Measurements from ENCODE around the gene SLC25A12. TPM values are rescaled to one million over a fixed set of nuclear protein-coding genes. Genes with fewer than 3 reads are reported as not detected.

Gene SLC25A12
- total and polyA plus RNA-seq, 9 of the 15 experiments (the other 6 are each of a cell fraction or from before 2014, with no cell fraction given), result 13.5 to 36.5 (median 21.7) TPM

- TF ChIP-seq PCBP1 (IDR thresholded peaks at IDR 0.05; ENCODE audit: low read depth, low read length, poor library complexity, severe bottlenecking) (peak; percentile 61), ZNF24 (IDR thresholded peaks at IDR 0.05) (no peak; the same call in 1 of the 2 replicates), SMC3 (conservative IDR thresholded peaks at IDR 0.05; ENCODE audit: insufficient read depth, low read depth, low read length) (no peak), MTA3 (IDR thresholded peaks at IDR 0.05; ENCODE audit: borderline replicate concordance) (peak; percentile 94), SNAPC5 (CRISPR knock-in tag; IDR thresholded peaks at IDR 0.05) (no peak), C11orf30 (IDR thresholded peaks at IDR 0.05; ENCODE audit: low read depth) (peak; percentile 90), CSDE1 (IDR thresholded peaks at IDR 0.05) (peak in 1 of 2 experiments; percentile 58; a peak in 2 of 4 replicates), OTX1 (CRISPR knock-in tag; IDR thresholded peaks at IDR 0.05) (no peak), BCLAF1 (IDR thresholded peaks at IDR 0.05; ENCODE audit: borderline replicate concordance in 1 of 2, control insufficient read depth in 1 of 2, low read depth in 2 of 2, low read length in 1 of 2) (peak in 1 of 2 experiments; percentile 60; a peak in 1 of 4 replicates), NFIC (IDR thresholded peaks at IDR 0.05) (peak; percentile 57), DPF2 (IDR thresholded peaks at IDR 0.05) (0 out of 2 replicates have a peak, but pooled peaks have one; percentile 21), CREB1 (IDR thresholded peaks at IDR 0.05) (peak; percentile 98), CREB1 (CRISPR knock-in tag; IDR thresholded peaks at IDR 0.05) (peak; percentile 97), ZNF232 (CRISPR knock-in tag; IDR thresholded peaks at IDR 0.05) (peak; percentile 70; the same call in 1 of the 2 replicates), SIN3A (IDR thresholded peaks at IDR 0.05; ENCODE audit: borderline replicate concordance in 2 of 2, control insufficient read depth in 1 of 2, low read depth in 2 of 2, low read length in 2 of 2) (peak; percentile 78 to 91; a peak in 3 of 4 replicates), ILK (tag; IDR thresholded peaks at IDR 0.05; ENCODE audit: borderline replicate concordance, low read depth) (no peak), ETV1 (tag; conservative IDR thresholded peaks at IDR 0.05; ENCODE audit: low read depth) (peak; percentile 89), NR3C1 (CRISPR knock-in tag; IDR thresholded peaks at IDR 0.05) (no peak), SMAD2 (IDR thresholded peaks at IDR 0.05; ENCODE audit: low read depth, low read length) (no peak), MXD1 (CRISPR knock-in tag; IDR thresholded peaks at IDR 0.05; ENCODE audit: borderline replicate concordance, poor library complexity, severe bottlenecking) (no peak), SPI1 (IDR thresholded peaks at IDR 0.05; ENCODE audit: borderline replicate concordance, low read depth, low read length) (peak; percentile 37; the same call in 1 of the 2 replicates)
- TF ChIP-seq, protein P1, sequence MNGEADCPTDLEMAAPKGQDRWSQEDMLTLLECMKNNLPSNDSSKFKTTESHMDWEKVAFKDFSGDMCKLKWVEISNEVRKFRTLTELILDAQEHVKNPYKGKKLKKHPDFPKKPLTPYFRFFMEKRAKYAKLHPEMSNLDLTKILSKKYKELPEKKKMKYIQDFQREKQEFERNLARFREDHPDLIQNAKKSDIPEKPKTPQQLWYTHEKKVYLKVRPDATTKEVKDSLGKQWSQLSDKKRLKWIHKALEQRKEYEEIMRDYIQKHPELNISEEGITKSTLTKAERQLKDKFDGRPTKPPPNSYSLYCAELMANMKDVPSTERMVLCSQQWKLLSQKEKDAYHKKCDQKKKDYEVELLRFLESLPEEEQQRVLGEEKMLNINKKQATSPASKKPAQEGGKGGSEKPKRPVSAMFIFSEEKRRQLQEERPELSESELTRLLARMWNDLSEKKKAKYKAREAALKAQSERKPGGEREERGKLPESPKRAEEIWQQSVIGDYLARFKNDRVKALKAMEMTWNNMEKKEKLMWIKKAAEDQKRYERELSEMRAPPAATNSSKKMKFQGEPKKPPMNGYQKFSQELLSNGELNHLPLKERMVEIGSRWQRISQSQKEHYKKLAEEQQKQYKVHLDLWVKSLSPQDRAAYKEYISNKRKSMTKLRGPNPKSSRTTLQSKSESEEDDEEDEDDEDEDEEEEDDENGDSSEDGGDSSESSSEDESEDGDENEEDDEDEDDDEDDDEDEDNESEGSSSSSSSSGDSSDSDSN (IDR thresholded peaks at IDR 0.05; ENCODE audit: borderline replicate concordance in 1 of 2, low read depth in 2 of 2, low read length in 2 of 2), result no peak; a peak in 1 of 4 replicates
Observed at GRCh38 chr2:171922230-171923022, 28.4 kb upstream of the SLC25A12 start, which contains the start of gene HAT1 (continued).

Data from K562 (cell line).